Neutrophil (primary cell): ENCODE results near the gene TRPC6.

Source experiments
- H3K27ac ChIP-seq: fragments of 200-600 bp; sonication (generic); 2 replicates; pipeline ENCODE4 v1.5.1; 2016; ENCODE audit warnings: mild to moderate bottlenecking, moderate library complexity
- H3K27me3 ChIP-seq: fragments of 200-600 bp; sonication (generic); 2 replicates; pipeline ENCODE4 v1.6.0; 2016; ENCODE audit warnings: mild to moderate bottlenecking
- H3K36me3 ChIP-seq: fragments of 200-600 bp; sonication (generic); 2 replicates; pipeline ENCODE4 v1.5.1; 2017
- H3K4me1 ChIP-seq, 2 experiments: fragments of 200-600 bp in 1 of 2; sonication (generic) in 1 of 2; 1 replicate in 1 of 2; 2 replicates in 1 of 2; pipeline versions ENCODE4 v1.5.1 to v1.6.1; 2013 to 2016; ENCODE audit warnings: low read depth in 1 of 2, low read length in 1 of 2, mild to moderate bottlenecking in 1 of 2, moderate library complexity in 1 of 2; ENCODE audit not compliant: control insufficient read depth in 1 of 2, insufficient read depth in 1 of 2
- H3K4me3 ChIP-seq, 2 experiments: fragments of 200-600 bp in 1 of 2; sonication (generic) in 1 of 2; 1 replicate in 1 of 2; 2 replicates in 1 of 2; pipeline ENCODE4 v1.5.1; 2013 to 2016; ENCODE audit warnings: low read depth in 1 of 2, low read length in 1 of 2, mild to moderate bottlenecking in 1 of 2, moderate library complexity in 1 of 2
- H3K9me3 ChIP-seq: fragments of 200-600 bp; sonication (generic); 2 replicates; pipeline ENCODE4 v1.5.1; 2016
- CTCF ChIP-seq: fragments of 200-600 bp; sonication (generic); IDR thresholded peaks from 2 replicates; pipeline ENCODE4 v1.5.1; 2016; ENCODE audit warnings: antibody characterized with exemption

Gene TRPC6

GRCh38 chr11:101498891-101499290, 84.9 kb downstream of the TRPC6 start:
- TF ChIP-seq CTCF: no peak

GRCh38 chr11:101497291-101497690, 86.5 kb downstream of the TRPC6 start:
- Histone ChIP-seq H3K4me3 (no peak overlapping the region), H3K4me1 (no peaks in the 10 kb centered on the region), H3K27me3 (no peaks in the 10 kb centered on the region), H3K36me3 (no peaks in the 10 kb centered on the region), H3K9me3 (no peaks in the 10 kb centered on the region), H3K27ac (no peak overlapping the region)
- no peak for TF ChIP-seq CTCF

More at GRCh38 chr11:101498891-101499290, 84.9 kb downstream of the TRPC6 start:
- no peaks in the 10 kb centered on the region for H3K9me3 ChIP-seq
- no peak overlapping the region for H3K4me3 ChIP-seq
- no peaks in the 10 kb centered on the region for H3K36me3 ChIP-seq
- no peaks in the 10 kb centered on the region for H3K4me1 ChIP-seq
- no peaks in the 10 kb centered on the region for H3K27me3 ChIP-seq
- no peak overlapping the region for H3K27ac ChIP-seq

GRCh38 chr11:101487775-101488174, 96.0 kb downstream of the TRPC6 start:
- no peak for TF ChIP-seq CTCF
- H3K27ac ChIP-seq: no peak overlapping the region
- H3K9me3 ChIP-seq: no peaks in the 10 kb centered on the region
- H3K27me3 ChIP-seq: no peaks in the 10 kb centered on the region
- no peaks in the 10 kb centered on the region for H3K36me3 ChIP-seq
- no peak overlapping the region for H3K4me3 ChIP-seq
- no peaks in the 10 kb centered on the region for H3K4me1 ChIP-seq

GRCh38 chr11:101482556-101483124, 101.2 kb downstream of the TRPC6 start:
- Histone ChIP-seq H3K36me3 (no peaks in the 10 kb centered on the region), H3K27me3 (no peaks in the 10 kb centered on the region), H3K4me1 (no peaks in the 10 kb centered on the region), H3K4me3 (no peak overlapping the region), H3K27ac (no peak overlapping the region), H3K9me3 (no peaks in the 10 kb centered on the region)
- no peak for TF ChIP-seq CTCF

DNA sequence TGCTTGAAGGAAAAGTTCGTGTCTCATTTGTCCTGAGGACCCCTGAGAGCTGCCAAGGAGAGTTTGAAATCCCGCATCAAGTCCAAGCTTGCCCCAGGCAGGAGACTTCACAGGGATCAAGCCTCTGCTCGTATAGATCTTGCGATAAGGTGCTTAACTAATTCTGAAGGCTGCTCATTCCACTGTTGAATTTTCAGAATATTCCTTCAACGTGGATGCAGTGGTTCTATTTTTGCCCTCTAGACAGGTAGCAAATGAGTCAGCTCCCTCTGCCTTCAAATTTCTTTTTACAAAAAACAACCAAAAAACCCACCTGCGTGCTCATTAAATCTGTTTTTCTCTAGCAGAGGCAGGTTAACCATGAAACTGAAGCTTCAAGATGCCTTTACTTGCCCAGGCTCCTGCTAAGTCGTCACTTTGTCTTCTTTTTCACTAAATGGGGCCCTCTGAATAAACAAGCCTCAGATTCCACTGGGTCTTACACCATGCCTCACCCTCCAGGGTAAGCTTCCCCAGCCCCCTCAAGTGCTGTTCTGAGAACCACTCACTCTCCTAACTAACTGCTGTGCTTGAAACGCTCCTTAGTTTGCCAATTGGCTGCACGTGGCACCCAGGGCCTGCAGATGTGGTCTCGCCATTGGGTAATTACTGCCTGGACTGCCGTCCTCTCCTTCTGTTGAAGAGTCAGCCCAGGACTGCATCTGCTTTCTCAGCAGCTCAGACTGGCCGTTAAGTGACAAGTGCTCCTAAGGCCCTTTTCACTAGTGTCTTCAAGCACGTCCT, 105.0 kb downstream of the TRPC6 start:
- Histone ChIP-seq H3K27me3 (no peaks in the 10 kb centered on the region), H3K4me3 (no peak overlapping the region), H3K9me3 (no peaks in the 10 kb centered on the region), H3K4me1 (no peaks in the 10 kb centered on the region), H3K27ac (no peak overlapping the region), H3K36me3 (no peaks in the 10 kb centered on the region)
- TF ChIP-seq CTCF: no peak
